Erythroblast (primary cell): ENCODE data around the gene NRDC.

ENCODE experiments used
- GATA1 ChIP-seq: IDR thresholded peaks from 2 replicates; pipeline ENCODE4 v1.6.1; 2011; ENCODE audit warnings: low read depth, mild to moderate bottlenecking, control low read depth, low read length, moderate library complexity
- POLR2A ChIP-seq: IDR thresholded peaks from 2 replicates; pipeline ENCODE4 v1.6.1; 2011; ENCODE audit warnings: mild to moderate bottlenecking, low read length

DNA sequence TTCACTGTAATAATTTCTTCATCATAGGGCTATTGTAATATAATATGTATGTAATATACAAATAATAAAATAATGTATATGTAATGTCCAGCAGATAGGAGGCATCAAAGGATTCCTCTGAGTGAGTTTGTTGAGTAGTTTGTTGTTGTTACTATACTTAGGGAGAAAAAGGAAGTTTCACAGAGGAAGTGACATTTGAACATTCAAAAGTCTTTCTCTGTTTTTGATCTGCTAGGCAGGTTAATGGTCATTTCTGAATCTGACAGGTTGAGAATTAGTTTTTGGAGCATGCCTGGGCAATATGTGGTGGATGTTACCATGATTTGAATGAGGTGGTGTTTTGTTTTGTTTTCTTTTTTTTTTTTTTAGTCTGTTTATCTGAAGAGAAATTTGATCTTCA, 102.1 kb downstream of the NRDC start:
- TF ChIP-seq POLR2A (no peak), GATA1 (no peak)
